HG03095 (cell line): ENCODE results near the gene ZNF263.
A peak's percentile ranks its signal among the peaks of the same experiment; 100 is the strongest.
"Not testable (repeated sequence)": the region's sequence is repeated elsewhere in the genome, so short reads cannot be mapped to it uniquely, and the experiment has no call there.

Source experiments
- ATAC-seq: cut with Tn5 transposase; IDR thresholded peaks from one replicate; pipeline ENCODE4 v1.9.1; 2021; ENCODE audit warnings: moderate library complexity; ENCODE audit not compliant: unreplicated experiment

ZNF263 gene

DNA sequence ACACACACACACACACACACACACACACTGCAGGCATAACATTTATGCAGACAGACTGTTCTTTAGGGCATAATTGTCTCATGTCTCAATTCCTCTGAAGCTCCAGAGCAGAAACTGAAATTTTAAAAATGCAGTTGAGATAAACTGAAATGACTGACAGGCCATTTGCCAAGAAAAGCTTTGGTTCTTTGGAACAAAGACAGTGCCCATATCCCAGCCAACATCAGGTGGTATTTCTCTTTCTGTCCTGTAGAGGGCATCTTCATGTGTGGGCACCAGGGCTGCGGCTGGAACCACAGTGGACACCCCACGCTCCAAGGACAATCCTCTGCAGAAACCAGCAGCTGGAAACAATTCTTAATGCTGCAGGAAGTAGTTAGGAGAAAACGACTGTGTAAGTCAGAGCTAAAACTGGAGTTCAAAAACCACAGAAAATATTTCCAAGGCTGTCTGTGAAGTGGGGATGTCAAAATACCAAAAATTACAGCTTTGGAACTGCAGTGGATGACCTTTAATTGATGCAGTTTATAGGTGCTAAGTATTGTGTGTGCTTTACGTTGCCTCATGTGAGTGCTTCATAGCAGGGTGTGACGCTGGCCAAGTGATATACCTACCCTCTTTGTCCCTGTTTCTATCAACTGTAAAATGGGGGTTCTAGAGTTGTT lies 16.3 kb upstream of the ZNF263 start:
- ATAC-seq: no peak

DNA sequence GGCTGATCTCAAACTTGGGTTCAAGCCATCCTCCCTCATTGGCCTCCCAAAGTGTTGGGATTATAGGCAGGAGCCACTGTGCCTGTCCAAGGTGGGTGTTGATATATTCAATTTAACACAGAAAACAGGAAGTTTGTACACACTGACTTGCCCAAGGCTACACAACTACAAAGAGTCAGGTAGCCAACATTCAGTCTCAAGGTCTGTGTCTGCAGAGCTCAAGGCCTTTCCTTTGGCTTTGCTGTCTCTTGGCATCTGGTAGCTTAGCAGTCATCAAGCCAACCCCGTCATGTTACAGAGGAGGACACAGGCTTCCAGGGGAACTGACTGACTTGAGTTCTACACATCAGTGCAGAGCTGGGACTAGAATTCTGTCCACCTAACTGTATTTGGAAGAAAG lies 15.0 kb upstream of the ZNF263 start:
- no peak for ATAC-seq

DNA sequence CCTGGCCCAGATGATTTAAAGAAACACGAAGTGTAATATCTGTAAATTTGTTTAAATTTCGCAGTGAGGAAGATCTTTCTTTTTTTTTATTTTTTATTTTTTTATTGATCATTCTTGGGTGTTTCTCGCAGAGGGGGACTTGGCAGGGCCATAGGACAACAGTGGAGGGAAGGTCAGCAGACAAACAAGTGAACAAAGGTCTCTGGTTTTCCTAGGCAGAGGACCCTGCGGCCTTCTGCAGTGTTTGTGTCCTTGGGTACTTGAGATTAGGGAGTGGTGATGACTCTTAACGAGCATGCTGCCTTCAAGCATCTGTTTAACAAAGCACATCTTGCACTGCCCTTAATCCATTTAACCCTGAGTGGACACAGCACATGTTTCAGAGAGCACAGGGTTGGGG lies 12.6 kb upstream of the ZNF263 start:
- ATAC-seq: not testable (repeated sequence)

DNA sequence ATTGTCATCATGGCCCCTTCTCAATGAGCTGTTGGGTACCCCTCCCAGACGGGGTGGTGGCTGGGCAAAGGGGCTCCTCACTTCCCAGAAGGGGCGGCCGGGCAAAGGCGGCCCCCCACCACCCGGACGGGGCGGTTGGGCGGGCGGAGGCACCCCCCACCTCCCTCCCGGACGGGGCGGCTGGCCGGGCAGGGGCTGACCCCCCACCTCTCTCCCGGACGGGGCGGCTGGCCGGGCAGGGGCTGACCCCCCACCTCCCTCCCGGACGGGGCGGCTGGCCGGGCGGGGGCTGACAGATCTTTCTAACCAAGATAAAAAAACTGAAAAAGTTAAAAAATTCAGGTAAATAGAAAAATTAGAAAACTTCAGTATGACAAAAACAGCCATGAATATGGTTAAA lies 12.0 kb upstream of the ZNF263 start:
- not testable (repeated sequence) for ATAC-seq

DNA sequence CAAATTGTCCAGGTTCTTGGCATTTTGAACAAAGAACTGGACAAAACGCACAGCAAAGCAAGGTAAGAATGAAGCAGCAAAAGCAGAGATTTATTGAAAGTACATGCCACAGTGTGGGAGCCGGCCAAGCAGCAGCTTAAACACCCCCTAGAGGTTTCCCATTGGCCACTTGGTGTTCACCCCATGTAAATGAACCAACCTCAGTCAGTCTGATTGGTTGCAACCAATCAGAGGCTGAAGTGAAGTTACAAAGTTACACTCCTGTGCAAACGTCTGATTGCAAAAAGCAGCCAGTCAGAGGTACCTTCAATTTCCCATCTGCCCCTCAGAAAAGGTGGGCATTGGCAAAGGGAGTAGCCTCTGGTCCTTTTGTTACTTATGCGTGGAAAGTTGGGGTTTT lies 8.8 kb upstream of the ZNF263 start:
- no peak for ATAC-seq

DNA sequence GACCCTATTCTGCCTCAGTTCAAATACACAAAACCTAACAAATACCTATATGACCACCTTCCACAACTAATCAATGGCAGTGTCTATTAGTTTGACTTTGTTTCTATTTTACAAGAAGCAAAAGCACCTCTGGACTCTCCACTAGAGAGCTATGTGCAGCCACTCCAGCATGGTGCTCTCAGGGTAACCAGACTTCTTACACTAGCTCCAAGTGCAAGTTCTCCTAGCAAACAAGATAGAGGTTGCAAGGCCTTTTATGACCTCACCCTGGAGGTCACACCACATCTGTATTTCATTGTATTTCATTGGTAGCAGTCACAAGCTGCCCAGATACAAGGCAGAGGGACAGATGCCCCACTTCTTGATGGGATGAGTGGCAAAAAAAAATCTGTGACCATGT lies 8.3 kb upstream of the ZNF263 start:
- ATAC-seq: no peak

DNA sequence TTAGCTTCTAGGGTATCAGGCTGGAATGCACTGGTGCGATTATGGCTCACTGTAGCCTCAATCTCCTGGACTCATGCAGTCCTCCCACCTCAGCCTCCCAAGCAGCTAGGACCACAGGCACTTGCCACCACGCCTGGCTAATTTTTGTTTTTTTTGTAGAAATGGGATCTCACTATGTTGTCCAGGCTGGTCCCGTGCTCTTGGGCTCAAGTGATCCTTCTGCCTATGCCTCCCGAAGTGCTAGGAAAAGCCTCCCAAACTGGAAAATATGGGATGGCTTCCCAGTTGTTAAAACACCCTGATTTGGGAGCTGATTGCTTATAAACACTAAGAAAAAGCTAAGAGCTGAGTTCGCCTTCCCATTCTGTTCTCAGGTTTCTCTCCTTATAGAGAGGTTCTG lies 6.6 kb upstream of the ZNF263 start:
- no peak for ATAC-seq

DNA sequence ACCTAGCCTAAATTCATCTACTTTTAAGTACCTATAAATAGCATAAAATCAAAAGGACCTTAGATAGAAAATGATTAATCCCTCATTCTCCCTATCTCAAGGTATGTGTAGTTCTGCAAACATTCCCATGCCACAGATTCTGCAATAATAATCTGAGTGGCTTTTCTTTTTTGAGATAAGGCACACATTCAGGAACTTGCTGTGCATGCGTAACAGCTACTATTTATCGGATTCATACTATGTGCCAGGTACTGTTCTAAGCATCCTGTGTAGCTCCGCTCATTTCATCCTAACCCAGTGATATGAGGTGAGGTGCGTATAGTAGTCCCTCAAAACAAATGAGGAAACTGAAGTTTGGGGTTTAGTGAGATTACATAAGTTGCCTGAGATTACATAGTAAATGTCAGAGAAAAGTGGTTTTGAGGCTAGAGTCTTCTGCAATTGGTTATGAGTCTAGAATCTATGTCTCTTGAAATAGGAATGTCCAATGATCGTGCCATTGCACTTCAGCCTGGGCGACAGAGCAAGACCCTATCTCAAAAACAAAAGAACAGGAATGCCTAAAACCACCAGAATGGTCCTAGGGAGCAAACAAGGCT lies 2.0 kb upstream of the ZNF263 start:
- no peak for ATAC-seq

DNA sequence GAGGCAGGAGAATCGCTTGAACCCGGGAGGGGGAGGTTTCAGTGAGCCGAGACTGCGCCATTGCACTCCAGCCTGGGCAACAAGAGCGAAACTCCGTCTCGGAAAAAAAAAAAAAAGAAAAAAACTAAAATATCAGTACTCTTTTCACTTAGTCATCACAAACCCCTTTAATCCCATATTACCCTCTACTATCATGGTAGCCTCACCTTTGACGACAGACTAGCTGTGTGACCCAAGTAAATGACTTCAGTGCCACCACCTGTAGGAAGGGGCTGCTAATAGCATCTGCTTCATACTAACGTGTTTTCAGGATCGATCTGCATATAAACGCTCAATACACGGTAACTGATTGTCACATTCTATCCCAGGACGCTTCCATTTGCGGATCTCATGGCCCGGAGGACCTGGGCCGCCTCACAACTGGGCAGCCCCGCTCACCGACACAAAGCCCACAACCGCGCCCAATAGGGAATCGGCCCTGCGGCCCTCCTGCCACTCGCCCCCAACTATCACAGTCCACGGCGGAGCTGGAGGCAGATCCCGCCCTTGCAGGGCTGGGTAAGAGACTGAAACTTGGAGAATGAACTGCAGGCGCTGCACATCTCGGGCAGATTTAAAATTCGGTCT lies 1.1 kb upstream of the ZNF263 start:
- ATAC-seq: peak; percentile 9

DNA sequence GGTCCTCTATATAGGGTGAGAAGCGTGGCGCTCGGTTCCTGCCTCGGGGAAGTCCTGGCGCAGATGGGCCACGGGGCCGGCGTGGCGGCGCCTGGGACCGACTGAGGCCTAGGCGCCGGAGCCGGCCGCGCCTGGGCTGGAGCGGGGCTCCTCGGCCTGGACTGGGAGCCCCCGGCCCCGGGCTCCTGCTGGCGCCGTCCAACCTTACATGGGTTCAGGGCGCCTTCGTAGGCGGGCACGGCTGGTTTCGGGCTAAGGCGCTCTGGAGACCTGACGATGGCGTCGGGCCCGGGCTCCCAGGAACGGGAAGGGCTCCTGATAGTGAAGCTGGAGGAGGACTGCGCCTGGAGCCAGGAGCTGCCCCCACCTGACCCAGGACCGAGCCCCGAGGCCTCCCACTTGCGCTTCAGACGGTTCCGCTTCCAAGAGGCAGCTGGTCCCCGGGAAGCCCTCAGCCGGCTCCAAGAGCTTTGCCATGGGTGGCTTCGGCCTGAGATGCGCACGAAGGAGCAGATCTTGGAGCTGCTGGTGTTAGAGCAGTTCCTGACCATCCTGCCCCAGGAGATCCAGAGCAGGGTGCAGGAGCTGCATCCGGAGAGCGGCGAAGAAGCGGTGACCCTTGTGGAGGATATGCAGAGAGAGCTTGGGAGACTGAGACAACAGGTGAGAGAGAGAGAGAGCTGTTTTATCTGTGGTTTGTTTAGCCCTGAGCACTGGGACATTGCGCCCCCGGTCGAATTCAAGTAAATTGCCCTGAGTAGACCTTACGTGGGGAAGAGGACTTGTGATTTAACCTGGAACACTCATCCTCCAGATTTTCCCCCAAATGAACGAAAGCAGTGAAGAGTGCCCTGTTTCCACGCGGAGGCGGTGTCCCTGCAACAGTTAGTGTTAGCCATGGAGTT lies 504 bp downstream of the ZNF263 start:
- ATAC-seq: no peak

DNA sequence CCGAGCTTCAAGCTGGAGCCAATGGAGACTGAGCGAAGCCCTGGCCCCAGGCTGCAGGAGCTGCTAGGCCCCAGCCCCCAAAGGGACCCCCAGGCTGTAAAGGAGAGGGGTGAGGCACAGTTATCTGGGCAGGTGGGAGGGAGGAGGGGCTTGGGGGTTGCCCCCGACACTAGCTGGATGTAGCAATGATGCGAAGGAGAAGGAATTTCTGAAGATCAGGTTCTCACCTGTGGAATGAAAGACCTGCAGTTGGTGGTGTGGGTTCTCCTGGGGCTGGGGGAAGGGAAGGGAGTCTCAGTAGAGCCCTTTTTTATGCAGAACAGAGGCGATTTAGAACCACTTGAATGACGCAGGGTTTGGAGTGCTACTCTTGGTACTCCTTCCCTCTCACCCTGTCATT lies 1.8 kb downstream of the ZNF263 start:
- no peak for ATAC-seq

DNA sequence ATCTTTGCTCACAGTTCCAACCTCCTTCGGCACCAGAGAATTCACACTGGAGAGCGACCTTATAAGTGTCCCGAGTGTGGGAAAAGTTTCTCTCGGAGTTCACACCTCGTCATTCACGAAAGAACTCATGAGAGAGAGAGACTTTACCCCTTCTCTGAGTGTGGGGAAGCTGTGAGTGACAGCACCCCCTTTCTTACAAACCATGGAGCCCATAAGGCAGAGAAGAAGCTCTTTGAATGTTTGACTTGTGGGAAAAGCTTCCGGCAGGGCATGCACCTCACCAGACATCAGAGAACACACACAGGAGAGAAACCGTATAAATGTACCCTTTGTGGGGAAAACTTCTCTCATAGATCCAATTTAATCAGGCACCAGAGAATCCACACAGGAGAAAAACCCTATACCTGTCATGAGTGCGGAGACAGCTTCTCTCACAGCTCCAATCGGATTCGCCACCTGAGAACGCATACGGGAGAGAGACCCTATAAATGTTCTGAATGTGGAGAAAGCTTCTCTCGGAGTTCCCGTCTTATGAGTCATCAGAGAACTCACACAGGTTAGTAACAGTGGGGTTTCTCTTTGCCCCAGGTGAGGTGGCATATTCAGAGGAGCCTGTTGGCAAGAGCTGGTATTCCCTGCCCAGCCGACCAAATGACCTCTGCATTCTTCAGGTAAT lies 6.8 kb downstream of the ZNF263 start:
- no peak for ATAC-seq

DNA sequence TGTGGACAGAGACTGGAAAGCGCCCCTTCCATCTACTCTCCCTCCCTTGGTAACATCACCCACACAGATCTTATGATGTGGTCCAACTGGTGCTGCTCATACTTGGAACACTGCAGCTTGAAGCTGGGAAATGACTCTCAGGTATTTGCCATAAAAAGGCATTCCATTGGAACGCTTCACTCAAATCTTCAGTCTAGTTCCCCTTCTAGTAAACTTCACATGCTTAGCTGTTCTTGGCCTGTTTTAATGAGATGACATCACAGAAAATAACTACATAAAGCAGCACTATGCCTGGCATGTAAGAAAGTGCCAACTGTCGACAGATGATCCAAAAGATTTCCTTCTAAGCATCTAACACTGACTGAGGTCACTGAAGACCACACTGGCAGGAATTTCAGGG lies 9.3 kb downstream of the ZNF263 start:
- no peak for ATAC-seq

DNA sequence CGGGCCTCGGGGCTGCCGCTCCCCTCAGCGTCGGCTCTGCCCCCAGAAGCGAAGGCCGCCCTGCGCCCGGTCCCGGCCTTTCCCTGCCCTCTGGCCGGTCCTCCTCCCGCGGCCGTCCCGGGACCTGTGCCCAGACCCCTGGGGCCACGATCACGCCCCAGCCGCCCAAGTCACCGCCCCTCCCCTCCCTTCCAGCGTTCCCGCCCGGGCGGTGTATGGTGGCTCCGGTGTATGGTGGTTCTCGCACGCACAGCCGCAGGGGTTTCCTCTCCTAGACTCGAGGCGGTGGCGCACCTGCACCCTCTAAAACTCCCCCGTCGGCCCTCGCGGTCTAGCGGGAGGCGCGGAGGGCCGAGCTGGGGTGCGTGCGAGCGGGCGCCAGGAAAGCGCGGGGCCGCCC lies 11.9 kb downstream of the ZNF263 start:
- no peak for ATAC-seq

DNA sequence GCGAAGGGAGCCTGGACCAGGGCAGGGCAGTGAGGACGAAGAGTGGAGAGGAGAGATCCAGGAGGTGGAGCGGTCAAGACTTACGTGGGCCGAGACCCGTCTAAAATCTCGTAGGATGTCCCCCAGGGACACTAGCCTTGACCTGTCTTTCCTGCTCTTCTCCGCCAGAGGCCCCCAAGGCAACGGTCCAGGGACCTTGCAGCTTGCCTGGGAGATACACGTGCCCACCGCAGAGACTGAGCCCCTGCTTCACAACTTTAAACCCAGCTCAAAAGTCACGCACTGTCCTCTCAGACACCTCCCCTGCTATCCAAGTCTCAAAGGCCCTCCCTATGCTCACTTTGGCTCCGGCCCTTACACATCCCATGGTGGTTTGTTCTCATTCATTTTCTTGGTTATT lies 12.5 kb downstream of the ZNF263 start:
- ATAC-seq: no peak

DNA sequence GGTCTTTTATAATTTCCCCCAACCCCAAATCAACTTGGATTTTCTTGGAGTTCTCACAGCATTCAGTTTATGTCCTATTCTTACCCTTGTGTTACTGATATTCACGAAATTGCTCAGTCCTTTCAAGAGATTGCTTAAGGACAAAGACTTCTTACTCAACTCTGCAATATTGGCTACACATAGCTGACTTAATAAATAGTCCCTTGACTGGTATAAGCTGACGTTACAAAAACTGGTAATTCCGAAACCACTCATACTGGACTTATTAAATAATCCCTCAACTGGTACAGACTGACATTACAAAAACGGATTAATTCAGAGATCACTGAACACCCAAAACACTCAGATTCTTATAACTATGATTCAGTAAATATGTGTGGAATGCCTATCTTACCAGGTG lies 21.1 kb downstream of the ZNF263 start:
- ATAC-seq: no peak

DNA sequence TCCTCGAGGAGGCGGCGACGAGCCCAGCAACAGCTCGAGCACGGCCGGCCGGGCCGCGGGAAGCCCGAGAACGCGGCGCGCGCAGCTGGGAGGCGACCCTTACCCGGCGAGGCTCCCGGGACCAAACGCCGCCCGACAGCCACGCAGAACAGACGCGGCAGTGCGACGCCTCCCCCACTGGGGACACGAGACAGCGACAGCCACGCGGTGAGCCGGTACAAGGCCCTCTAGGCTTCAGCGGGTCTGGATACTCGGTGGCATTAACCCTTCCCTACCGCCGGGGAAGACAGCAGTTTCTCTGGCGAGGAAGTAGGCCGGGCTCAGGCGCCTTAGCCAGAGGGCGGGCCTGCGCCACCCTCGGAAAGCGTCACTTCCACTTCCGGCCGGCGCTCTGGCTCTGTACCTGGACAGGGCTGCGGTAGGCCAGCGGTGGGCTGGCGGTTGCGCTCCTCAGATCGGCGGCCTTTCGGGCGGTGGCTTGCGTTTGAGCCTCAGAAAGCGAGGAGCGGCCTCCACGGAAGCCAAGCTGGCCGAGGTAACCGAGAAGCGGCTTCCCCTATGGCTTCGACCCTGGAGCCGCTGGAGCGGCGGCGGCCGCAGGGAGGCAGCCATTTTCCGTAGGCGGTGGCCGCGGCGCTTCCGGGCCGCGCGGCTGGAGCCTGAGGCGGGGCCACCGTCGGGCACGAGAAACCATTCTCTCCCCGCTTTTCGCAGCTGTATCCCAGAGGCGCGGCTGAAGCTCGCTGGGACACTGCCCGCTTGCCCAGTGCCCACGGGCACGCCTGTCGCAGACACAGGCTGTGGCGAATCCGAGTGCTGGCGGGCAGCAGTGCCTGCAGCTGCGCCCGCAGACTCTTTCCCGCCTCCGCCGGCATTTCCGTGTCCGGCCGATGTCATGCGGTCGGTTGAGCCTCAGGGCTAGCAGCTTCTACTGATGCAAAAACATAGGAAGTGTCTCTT lies 22.1 kb downstream of the ZNF263 start, which contains the start of the genes TIGD7 and ZNF75A:
Gene TIGD7 (minus strand): TSS at position 322 of the 960 bp plus-strand sequence. CDS start 4,816 bp downstream, outside the sequence.
Gene ZNF75A (plus strand): TSS at position 389 of the 960 bp plus-strand sequence. CDS start 2,932 bp downstream, outside the sequence.
- ATAC-seq: peak; percentile 95

DNA sequence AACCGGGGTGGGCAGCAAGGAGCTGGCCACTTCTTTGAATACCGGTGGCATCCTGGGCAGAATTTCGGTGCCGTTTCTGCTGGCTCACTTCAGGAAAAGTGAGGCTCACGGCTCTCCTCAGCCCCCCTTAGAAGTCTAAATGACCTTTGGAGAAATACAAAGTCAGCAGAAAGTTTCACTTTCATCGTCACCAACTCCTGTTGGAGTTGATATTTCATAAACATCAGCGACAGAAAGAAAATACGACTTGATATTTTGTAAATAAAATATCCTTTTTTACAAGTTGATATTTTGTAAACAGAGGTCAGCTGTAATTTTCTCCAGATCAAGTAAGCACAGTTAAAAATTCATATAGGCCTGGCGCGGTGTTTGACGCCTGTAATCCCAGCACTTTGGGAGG lies 22.8 kb downstream of the ZNF263 start:
- no peak for ATAC-seq

DNA sequence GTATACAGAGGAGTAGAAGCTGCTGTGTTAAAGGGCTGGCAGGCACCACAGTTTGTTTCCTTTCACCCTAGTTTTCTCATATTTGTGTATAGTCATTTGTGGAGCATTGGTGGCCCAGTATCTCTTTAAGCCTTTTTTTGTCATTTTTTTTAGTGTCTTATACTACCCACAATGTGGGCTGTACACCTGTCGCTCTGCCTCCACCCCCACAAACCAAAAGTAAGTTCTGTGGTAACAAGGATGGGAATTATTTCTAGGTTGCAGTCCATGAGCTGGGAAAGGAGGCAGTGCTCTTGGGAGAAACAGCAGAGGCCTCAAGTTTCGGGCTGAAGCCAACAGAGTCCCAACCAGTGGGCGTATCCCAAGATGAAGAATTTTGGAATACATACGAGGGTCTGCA lies 28.2 kb downstream of the ZNF263 start:
- no peak for ATAC-seq
